HL-60 (cell line): ENCODE measurements around the gene TBC1D5.
"Not testable (repeated sequence)": the region's sequence is repeated elsewhere in the genome, so short reads cannot be mapped to it uniquely, and the experiment has no call there.

Source experiments
- DNase-seq, 2 experiments: peaks; one replicate each; pipeline ENCODE4 v3.0.0-alpha.2; 2010 to 2020; ENCODE audit warnings: low read depth in 1 of 2, low spot score in 1 of 2
- H3K27ac ChIP-seq: fragments of 250-450 bp; sonication (Bioruptor Pico); replicated peaks from 2 replicates; pipeline ENCODE4 v1.5.1; 2020; ENCODE audit warnings: mild to moderate bottlenecking, moderate library complexity
- H3K27me3 ChIP-seq: fragments of 250-450 bp; sonication (Bioruptor Pico); 2 replicates; pipeline ENCODE4 v1.5.1; 2021; ENCODE audit warnings: mild to moderate bottlenecking, moderate library complexity; ENCODE audit not compliant: insufficient read depth, poor library complexity, severe bottlenecking
- H3K4me3 ChIP-seq: replicated peaks from 2 replicates; pipeline ENCODE4 v1.5.1; 2011; ENCODE audit warnings: mild to moderate bottlenecking, control low read depth, low read length; ENCODE audit not compliant: insufficient read depth
- GABPA ChIP-seq: IDR thresholded peaks from 2 replicates; pipeline ENCODE4 v1.6.1; 2012; ENCODE audit warnings: low read depth
- POLR2AphosphoS5 ChIP-seq: IDR thresholded peaks from 2 replicates; pipeline ENCODE4 v1.6.1; 2012; ENCODE audit warnings: low read depth
- SPI1 ChIP-seq: IDR thresholded peaks from 2 replicates; pipeline ENCODE4 v1.6.1; 2012; ENCODE audit warnings: low read depth, mild to moderate bottlenecking, borderline replicate concordance
- TF ChIP-seq, protein P1 (sequence below): IDR thresholded peaks from one replicate; pipeline ENCODE4 v1.5.1; 2011; ENCODE audit warnings: low read length, control low read depth, inconsistent platforms; ENCODE audit not compliant: insufficient read depth
- TF ChIP-seq, protein P2 (sequence below): IDR thresholded peaks from 2 replicates; pipeline ENCODE4 v1.6.1; 2012; ENCODE audit warnings: low read depth; ENCODE audit not compliant: insufficient replicate concordance

The TBC1D5 gene

DNA sequence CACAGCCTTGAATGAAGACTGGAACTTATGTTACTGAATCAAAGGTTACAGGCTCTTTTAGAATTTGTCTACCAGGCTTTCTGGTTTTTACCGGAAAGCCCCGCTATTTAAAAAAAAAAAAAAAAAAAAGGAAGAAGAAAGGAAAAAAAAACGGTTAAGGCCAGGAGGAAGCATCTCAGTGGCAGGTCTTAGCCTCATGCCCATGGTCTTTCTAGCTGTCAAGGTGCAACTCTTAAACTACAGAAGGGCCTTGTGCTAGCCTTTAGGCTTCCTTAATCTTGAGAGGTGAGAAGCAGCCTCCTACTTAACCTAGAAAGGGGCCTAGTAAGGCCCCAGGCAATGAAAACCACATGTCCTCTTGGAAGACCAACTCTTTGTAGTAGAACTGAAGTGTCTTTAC, 77.5 kb downstream of the TBC1D5 start:
- Histone ChIP-seq H3K27me3 (no peaks in the 10 kb centered on the region), H3K4me3 (no peak overlapping the region), H3K27ac (peak overlapping the region; percentile 64)
- DNase-seq = peak in 1 of 2 experiments; percentile 30
- TF ChIP-seq SPI1 = no peak
- TF ChIP-seq, protein P1, sequence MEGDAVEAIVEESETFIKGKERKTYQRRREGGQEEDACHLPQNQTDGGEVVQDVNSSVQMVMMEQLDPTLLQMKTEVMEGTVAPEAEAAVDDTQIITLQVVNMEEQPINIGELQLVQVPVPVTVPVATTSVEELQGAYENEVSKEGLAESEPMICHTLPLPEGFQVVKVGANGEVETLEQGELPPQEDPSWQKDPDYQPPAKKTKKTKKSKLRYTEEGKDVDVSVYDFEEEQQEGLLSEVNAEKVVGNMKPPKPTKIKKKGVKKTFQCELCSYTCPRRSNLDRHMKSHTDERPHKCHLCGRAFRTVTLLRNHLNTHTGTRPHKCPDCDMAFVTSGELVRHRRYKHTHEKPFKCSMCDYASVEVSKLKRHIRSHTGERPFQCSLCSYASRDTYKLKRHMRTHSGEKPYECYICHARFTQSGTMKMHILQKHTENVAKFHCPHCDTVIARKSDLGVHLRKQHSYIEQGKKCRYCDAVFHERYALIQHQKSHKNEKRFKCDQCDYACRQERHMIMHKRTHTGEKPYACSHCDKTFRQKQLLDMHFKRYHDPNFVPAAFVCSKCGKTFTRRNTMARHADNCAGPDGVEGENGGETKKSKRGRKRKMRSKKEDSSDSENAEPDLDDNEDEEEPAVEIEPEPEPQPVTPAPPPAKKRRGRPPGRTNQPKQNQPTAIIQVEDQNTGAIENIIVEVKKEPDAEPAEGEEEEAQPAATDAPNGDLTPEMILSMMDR = no peak
- TF ChIP-seq GABPA = no peak
- TF ChIP-seq POLR2AphosphoS5 = no peak
- TF ChIP-seq, protein P2, sequence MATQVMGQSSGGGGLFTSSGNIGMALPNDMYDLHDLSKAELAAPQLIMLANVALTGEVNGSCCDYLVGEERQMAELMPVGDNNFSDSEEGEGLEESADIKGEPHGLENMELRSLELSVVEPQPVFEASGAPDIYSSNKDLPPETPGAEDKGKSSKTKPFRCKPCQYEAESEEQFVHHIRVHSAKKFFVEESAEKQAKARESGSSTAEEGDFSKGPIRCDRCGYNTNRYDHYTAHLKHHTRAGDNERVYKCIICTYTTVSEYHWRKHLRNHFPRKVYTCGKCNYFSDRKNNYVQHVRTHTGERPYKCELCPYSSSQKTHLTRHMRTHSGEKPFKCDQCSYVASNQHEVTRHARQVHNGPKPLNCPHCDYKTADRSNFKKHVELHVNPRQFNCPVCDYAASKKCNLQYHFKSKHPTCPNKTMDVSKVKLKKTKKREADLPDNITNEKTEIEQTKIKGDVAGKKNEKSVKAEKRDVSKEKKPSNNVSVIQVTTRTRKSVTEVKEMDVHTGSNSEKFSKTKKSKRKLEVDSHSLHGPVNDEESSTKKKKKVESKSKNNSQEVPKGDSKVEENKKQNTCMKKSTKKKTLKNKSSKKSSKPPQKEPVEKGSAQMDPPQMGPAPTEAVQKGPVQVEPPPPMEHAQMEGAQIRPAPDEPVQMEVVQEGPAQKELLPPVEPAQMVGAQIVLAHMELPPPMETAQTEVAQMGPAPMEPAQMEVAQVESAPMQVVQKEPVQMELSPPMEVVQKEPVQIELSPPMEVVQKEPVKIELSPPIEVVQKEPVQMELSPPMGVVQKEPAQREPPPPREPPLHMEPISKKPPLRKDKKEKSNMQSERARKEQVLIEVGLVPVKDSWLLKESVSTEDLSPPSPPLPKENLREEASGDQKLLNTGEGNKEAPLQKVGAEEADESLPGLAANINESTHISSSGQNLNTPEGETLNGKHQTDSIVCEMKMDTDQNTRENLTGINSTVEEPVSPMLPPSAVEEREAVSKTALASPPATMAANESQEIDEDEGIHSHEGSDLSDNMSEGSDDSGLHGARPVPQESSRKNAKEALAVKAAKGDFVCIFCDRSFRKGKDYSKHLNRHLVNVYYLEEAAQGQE = no peak

DNA sequence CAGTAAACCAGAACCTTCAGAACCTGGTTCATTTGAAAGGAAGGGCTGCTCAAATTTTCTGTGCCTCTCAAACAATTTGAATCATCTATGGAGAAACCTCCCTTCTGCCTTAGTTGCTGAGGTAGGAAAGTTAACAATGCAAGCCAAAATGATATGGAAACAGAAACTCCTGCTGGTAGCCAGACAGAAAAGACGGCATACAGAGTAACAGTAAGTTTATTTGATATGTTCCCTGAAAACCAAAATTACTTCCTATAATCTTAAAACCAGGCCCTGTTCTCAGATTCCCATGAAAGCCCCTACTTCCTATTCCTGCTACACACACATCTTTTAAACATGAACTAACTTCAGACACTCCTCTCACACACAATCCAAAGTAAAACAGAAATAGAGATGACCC, 86.2 kb downstream of the TBC1D5 start:
- TF ChIP-seq, protein P1 = no peak
- TF ChIP-seq GABPA = no peak
- no peak for TF ChIP-seq SPI1
- TF ChIP-seq POLR2AphosphoS5 = no peak
- TF ChIP-seq, protein P2 = no peak
- H3K27ac ChIP-seq = no peak overlapping the region
- H3K27me3 ChIP-seq = no peaks in the 10 kb centered on the region
- no peak for DNase-seq
- no peak overlapping the region for H3K4me3 ChIP-seq

DNA sequence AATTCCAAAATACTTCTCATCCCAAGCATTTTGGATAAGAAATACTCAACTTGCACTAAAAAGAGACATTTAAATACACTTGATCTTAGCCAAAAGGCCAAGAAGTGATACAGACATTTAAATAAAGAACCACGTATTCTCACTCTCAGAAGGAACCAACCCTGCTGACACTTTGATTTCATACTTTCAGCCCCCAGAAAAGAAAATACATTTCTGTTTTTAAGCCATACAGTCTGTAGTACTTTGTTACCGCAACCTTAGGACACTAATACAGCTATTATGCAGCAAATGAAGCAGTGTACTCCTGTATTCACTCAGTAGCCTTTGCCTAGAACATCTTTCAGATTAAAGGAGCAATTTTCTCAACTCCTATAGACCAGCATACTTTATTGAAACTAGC, 86.7 kb downstream of the TBC1D5 start:
- no peak for DNase-seq
- no peak overlapping the region for H3K4me3 ChIP-seq
- no peaks in the 10 kb centered on the region for H3K27me3 ChIP-seq
- no peak overlapping the region for H3K27ac ChIP-seq
- TF ChIP-seq POLR2AphosphoS5 = no peak
- TF ChIP-seq, protein P2 = no peak
- TF ChIP-seq, protein P1 = no peak
- TF ChIP-seq SPI1 = no peak
- TF ChIP-seq GABPA = no peak

DNA sequence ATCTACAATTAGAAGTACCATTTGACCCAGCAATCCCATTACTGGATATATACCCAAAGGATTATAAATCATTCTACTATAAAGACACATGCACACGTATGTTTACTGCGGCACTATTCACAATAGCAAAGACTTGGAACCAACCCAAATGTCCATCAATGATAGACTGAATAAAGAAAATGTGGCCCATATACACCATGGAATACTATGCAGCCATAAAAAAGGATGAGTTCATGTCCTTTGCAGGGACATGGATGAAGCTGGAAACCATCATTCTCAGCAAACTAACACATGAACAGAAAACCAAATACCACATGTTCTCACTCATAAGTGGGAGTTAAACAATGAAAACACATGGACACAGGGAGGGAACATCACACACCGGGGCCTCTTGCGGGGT, 92.7 kb downstream of the TBC1D5 start:
- H3K27me3 ChIP-seq, DNase-seq, H3K4me3 ChIP-seq: not testable (repeated sequence)

DNA sequence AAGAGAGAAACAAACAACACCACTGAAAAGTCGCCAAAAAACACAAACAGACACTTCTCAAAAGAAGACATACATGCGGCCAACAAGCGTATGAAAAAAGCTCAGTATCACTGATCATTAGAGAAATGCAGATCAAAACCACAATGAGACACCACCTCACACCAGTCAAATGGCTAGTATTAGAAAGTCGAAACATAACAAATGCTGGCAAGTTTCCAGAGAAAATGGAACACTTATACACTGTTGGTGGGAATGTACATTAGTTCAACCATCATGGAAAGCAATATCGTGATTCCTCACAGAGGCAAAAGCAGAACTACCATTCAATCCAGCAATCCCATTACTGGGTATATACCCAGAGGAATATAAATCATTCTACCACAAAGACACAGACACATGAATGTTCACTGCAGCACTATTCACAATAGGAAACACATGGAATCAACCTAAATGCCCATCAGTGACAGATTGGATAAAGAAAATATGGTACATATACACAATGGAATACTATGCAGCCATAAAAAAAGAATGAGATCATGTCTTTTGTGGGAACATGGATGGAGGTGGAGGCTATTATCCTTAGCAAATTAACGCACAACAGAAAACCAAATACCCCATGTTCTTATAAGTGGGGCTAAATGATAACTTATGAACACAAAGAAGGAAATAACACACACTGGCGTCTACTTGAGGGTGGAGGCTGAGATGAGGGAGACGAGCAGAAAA, 93.6 kb downstream of the TBC1D5 start:
- H3K4me3 ChIP-seq, H3K27me3 ChIP-seq, H3K27ac ChIP-seq, DNase-seq: not testable (repeated sequence)

More for the DNA sequence above, 92.7 kb downstream of the TBC1D5 start:
- not testable (repeated sequence) for H3K27ac ChIP-seq
